ENCODE data around the gene PITPNC1. TPM values are rescaled to one million over a fixed set of nuclear protein-coding genes. Genes with fewer than 3 reads are reported as not detected.
A peak's percentile ranks its signal among the peaks of the same experiment; 100 is the strongest.

The PITPNC1 gene
- total and polyA plus RNA-seq, 2 of the 13 experiments (the other 11 are each of a cell fraction or from before 2014, with no cell fraction given) = 4.1 to 5.7 TPM

DNA sequence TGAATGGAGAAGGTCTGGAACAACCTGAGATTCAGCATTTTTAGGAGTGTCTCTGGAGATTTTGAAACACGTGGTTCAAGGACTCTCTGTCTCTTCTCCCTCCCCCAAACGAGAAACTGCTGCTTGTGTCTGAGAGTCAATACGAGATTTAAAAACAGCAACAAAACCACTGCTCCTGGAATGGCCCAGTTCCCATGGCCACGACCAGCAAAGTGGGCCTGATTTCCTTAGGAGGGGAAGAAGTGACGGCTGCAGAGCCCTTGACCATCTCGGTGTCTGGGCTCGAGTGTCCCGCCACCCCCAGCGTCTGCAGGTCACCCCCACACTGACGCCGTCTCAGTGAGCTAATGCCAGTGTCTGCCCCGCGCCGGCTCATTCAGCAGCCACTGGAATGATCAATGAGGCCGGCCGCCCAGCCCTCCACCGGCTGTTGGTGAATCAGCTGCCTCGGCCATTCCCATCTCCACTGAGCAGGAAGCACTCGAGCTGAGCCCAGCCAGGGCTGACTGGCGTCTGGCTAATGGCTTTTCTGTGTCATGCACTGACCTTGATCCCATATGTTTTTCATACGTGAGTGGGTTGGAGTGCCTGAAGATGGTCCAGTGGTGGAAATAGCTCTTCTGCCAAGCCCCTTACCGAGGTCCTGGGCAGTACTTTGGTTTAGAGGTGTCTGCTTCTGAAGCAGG lies 151.8 kb downstream of the PITPNC1 start (continued):
- TF ChIP-seq, protein P1, sequence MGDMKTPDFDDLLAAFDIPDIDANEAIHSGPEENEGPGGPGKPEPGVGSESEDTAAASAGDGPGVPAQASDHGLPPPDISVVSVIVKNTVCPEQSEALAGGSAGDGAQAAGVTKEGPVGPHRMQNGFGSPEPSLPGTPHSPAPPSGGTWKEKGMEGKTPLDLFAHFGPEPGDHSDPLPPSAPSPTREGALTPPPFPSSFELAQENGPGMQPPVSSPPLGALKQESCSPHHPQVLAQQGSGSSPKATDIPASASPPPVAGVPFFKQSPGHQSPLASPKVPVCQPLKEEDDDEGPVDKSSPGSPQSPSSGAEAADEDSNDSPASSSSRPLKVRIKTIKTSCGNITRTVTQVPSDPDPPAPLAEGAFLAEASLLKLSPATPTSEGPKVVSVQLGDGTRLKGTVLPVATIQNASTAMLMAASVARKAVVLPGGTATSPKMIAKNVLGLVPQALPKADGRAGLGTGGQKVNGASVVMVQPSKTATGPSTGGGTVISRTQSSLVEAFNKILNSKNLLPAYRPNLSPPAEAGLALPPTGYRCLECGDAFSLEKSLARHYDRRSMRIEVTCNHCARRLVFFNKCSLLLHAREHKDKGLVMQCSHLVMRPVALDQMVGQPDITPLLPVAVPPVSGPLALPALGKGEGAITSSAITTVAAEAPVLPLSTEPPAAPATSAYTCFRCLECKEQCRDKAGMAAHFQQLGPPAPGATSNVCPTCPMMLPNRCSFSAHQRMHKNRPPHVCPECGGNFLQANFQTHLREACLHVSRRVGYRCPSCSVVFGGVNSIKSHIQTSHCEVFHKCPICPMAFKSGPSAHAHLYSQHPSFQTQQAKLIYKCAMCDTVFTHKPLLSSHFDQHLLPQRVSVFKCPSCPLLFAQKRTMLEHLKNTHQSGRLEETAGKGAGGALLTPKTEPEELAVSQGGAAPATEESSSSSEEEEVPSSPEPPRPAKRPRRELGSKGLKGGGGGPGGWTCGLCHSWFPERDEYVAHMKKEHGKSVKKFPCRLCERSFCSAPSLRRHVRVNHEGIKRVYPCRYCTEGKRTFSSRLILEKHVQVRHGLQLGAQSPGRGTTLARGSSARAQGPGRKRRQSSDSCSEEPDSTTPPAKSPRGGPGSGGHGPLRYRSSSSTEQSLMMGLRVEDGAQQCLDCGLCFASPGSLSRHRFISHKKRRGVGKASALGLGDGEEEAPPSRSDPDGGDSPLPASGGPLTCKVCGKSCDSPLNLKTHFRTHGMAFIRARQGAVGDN (CRISPR knock-in tag; IDR thresholded peaks at IDR 0.05) = peak; percentile 87
- TF ChIP-seq HDAC2 (CRISPR knock-in tag; IDR thresholded peaks at IDR 0.05) = peak; percentile 91
- TF ChIP-seq GPN1 (CRISPR knock-in tag; IDR thresholded peaks at IDR 0.05; ENCODE audit: borderline replicate concordance) = no peak
- TF ChIP-seq FOXM1 (CRISPR knock-in tag; IDR thresholded peaks at IDR 0.05) = no peak
- peak; percentile 31; the same call in 1 of the 2 replicates for TF ChIP-seq ZBTB7B (CRISPR knock-in tag; IDR thresholded peaks at IDR 0.05)
- TF ChIP-seq SMAD9 (CRISPR knock-in tag; IDR thresholded peaks at IDR 0.05) = no peak
- TF ChIP-seq MBD4 (IDR thresholded peaks at IDR 0.05; ENCODE audit: borderline replicate concordance, low read length) = no peak
- no peak for TF ChIP-seq ZNF230 (CRISPR knock-in tag; IDR thresholded peaks at IDR 0.05)
- no peak for TF ChIP-seq GABPA (IDR thresholded peaks at IDR 0.05; ENCODE audit: low read depth, low read length)
- TF ChIP-seq GABPA (CRISPR knock-in tag; IDR thresholded peaks at IDR 0.05; ENCODE audit: low read depth) = peak; percentile 49
- peak; percentile 67; the same call in 1 of the 2 replicates for TF ChIP-seq ZNF768 (CRISPR knock-in tag; IDR thresholded peaks at IDR 0.05)
- TF ChIP-seq HHEX (CRISPR knock-in tag; IDR thresholded peaks at IDR 0.05) = 0 out of 2 replicates have a peak, but pooled peaks have one; percentile 12
- no peak for TF ChIP-seq ZNF326 (CRISPR knock-in tag; IDR thresholded peaks at IDR 0.05; ENCODE audit: borderline replicate concordance)
- TF ChIP-seq, protein P2, sequence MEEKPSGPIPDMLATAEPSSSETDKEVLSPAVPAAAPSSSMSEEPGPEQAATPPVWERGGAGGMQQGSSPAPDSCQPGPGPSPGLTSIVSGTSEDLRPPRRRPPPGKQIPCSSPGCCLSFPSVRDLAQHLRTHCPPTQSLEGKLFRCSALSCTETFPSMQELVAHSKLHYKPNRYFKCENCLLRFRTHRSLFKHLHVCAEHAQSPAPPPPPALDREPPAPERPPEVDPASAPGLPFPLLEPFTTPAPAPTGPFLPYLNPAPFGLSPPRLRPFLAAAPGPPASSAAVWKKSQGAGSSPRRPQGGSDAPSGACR (CRISPR knock-in tag; IDR thresholded peaks at IDR 0.05) = no peak
- TF ChIP-seq, protein P3, sequence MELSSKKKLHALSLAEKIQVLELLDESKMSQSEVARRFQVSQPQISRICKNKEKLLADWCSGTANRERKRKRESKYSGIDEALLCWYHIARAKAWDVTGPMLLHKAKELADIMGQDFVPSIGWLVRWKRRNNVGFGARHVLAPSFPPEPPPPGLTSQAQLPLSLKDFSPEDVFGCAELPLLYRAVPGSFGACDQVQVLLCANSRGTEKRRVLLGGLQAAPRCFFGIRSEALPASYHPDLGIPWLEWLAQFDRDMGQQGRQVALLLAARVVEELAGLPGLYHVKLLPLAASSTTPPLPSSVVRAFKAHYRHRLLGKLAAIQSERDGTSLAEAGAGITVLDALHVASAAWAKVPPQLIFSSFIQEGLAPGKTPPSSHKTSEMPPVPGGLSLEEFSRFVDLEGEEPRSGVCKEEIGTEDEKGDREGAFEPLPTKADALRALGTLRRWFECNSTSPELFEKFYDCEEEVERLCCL (CRISPR knock-in tag; IDR thresholded peaks at IDR 0.05; ENCODE audit: borderline replicate concordance) = no peak
- TF ChIP-seq, protein P4, sequence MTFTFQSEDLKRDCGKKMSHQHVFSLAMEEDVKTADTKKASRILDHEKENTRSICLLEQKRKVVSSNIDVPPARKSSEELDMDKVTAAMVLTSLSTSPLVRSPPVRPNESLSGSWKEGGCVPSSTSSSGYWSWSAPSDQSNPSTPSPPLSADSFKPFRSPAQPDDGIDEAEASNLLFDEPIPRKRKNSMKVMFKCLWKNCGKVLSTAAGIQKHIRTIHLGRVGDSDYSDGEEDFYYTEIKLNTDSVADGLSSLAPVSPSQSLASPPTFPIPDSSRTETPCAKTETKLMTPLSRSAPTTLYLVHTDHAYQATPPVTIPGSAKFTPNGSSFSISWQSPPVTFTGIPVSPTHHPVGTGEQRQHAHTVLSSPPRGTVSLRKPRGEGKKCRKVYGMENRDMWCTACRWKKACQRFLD (CRISPR knock-in tag; IDR thresholded peaks at IDR 0.05; ENCODE audit: borderline replicate concordance) = no peak
- TF ChIP-seq, protein P5, sequence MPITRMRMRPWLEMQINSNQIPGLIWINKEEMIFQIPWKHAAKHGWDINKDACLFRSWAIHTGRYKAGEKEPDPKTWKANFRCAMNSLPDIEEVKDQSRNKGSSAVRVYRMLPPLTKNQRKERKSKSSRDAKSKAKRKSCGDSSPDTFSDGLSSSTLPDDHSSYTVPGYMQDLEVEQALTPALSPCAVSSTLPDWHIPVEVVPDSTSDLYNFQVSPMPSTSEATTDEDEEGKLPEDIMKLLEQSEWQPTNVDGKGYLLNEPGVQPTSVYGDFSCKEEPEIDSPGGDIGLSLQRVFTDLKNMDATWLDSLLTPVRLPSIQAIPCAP (CRISPR knock-in tag; IDR thresholded peaks at IDR 0.05; ENCODE audit: low read depth) = 0 out of 2 replicates have a peak, but pooled peaks have one; percentile 54
- no peak for TF ChIP-seq ZNF329 (CRISPR knock-in tag; IDR thresholded peaks at IDR 0.05; ENCODE audit: low read depth)
- no peak for TF ChIP-seq ZFP36L1 (CRISPR knock-in tag; IDR thresholded peaks at IDR 0.05)
- TF ChIP-seq, protein P6, sequence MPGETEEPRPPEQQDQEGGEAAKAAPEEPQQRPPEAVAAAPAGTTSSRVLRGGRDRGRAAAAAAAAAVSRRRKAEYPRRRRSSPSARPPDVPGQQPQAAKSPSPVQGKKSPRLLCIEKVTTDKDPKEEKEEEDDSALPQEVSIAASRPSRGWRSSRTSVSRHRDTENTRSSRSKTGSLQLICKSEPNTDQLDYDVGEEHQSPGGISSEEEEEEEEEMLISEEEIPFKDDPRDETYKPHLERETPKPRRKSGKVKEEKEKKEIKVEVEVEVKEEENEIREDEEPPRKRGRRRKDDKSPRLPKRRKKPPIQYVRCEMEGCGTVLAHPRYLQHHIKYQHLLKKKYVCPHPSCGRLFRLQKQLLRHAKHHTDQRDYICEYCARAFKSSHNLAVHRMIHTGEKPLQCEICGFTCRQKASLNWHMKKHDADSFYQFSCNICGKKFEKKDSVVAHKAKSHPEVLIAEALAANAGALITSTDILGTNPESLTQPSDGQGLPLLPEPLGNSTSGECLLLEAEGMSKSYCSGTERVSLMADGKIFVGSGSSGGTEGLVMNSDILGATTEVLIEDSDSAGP (CRISPR knock-in tag; IDR thresholded peaks at IDR 0.05; ENCODE audit: borderline replicate concordance) = peak; percentile 43; the same call in 1 of the 2 replicates
